Stimulated activated CD4-positive, alpha-beta T cell treated with anti-CD3 and anti-CD28 coated beads, Interleukin-15, amount 100 ng/mL, for 24 hours (primary cell): ENCODE results near the gene TCTN2.

Experiments used
- DNase-seq: peaks from one replicate; pipeline ENCODE4 v3.0.0-alpha.2; 2020

Gene TCTN2

GRCh38 chr12:123670882-123671728 is at the start of gene TCTN2:
TSS of gene TCTN2 (plus strand) at chr12:123671113. CDS start at chr12:123671241, 128 bp downstream.
- DNase-seq, result peak; percentile 98

- DNase-seq, result no peak
Observed at GRCh38 chr12:123621619-123622530, 49.0 kb upstream of the TCTN2 start.

- DNase-seq, result peak; percentile 98
Observed at GRCh38 chr12:123633379-123634141, 37.4 kb upstream of the TCTN2 start, which contains the start of the genes EIF2B1 and GTF2H3. TSS of gene EIF2B1 (minus strand) at chr12:123633686. CDS start at chr12:123633557, 129 bp downstream. TSS of gene GTF2H3 (plus strand) at chr12:123633829. CDS start at chr12:123633860, 31 bp downstream.

- DNase-seq, result peak; percentile 20
Observed at GRCh38 chr12:123634142-123634561, 36.8 kb upstream of the TCTN2 start.

GRCh38 chr12:123643911-123644310 is 27.0 kb upstream of the TCTN2 start:
- DNase-seq, result no peak

- DNase-seq, result no peak
Observed at GRCh38 chr12:123645380-123645779, 25.5 kb upstream of the TCTN2 start.

- no peak for DNase-seq
Observed at GRCh38 chr12:123645878-123646277, 25.0 kb upstream of the TCTN2 start.

GRCh38 chr12:123648401-123648800 is 22.5 kb upstream of the TCTN2 start:
- no peak for DNase-seq

GRCh38 chr12:123654129-123654701 is 16.7 kb upstream of the TCTN2 start:
- no peak for DNase-seq

GRCh38 chr12:123655420-123655819 is 15.5 kb upstream of the TCTN2 start:
- no peak for DNase-seq

- no peak for DNase-seq
Observed at GRCh38 chr12:123656392-123656791, 14.5 kb upstream of the TCTN2 start.

GRCh38 chr12:123657211-123657610 is 13.7 kb upstream of the TCTN2 start:
- no peak for DNase-seq

GRCh38 chr12:123659996-123660727 is 10.8 kb upstream of the TCTN2 start:
- DNase-seq, result no peak

GRCh38 chr12:123667771-123668170 is 3.1 kb upstream of the TCTN2 start:
- no peak for DNase-seq

GRCh38 chr12:123671876-123672275 is 963 bp downstream of the TCTN2 start:
- DNase-seq, result no peak

- DNase-seq, result no peak
Observed at GRCh38 chr12:123675436-123675835, 4.5 kb downstream of the TCTN2 start.

GRCh38 chr12:123676616-123677320 is 5.9 kb downstream of the TCTN2 start:
- DNase-seq, result no peak

- no peak for DNase-seq
Observed at GRCh38 chr12:123678981-123679380, 8.1 kb downstream of the TCTN2 start.

- DNase-seq, result no peak
Observed at GRCh38 chr12:123681605-123682004, 10.7 kb downstream of the TCTN2 start.

- no peak for DNase-seq
Observed at GRCh38 chr12:123683964-123684363, 13.1 kb downstream of the TCTN2 start.

GRCh38 chr12:123686636-123687190 is 15.8 kb downstream of the TCTN2 start:
- no peak for DNase-seq
